ENCODE results near the gene TMEM127.
A peak's percentile ranks its signal among the peaks of the same experiment; 100 is the strongest.
"Not testable (repeated sequence)": the region's sequence is repeated elsewhere in the genome, so short reads cannot be mapped to it uniquely, and the experiment has no call there.

Gene TMEM127

GRCh38 chr2:96240341-96241038 lies 25.3 kb downstream of the TMEM127 start:
- no peak for DNase-seq

DNA sequence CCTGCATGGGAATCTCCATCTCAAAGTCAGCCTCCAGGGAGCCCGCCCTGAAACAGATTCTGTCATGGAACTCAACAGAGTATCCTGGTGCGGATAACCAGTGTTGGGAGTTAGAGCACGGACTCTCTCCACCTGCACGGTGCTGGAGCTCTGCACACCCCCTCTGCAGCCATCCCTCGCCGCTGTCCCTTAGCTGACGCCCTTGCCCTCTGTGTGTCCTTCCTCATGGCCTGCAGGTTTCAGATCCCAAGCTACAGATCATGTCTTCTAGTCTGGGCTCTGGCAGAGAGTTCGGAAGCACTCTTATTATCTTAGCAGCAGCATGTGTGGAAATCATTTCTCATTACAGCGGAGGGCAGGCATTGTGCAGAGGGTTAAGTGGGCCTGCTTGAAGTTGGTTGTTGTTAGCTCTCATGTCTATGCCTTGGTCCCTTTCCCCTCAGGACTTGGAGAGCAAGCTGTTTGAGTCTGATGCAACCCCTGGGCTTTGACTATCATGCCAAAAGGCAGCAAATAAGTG lies 26.0 kb downstream of the TMEM127 start:
- DNase-seq: no peak

- no peak for DNase-seq
Measured at GRCh38 chr2:96239091-96239490, 26.7 kb downstream of the TMEM127 start.

DNA sequence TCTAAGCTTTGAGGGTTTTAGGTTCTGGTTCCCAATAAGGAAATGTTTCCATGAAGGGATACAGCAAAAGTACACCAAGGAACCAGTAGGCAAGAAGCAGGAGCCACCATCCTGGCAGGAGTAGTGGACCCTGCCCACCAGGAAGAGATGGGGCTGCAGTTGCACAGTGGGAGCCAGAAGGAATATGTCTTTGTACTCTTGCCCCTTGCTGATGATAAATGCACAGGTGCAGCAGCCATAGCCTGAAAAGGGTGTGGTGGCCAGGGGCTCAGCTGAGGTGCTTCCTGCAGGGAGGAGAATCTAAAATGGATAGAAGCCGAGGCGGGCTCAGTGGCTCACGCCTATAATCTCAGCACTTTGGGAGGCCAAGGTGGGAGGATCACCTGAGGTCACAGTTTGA lies 27.5 kb downstream of the TMEM127 start:
- no peak for DNase-seq

- no peak for DNase-seq
Measured at GRCh38 chr2:96236882-96237281, 28.9 kb downstream of the TMEM127 start.

DNA sequence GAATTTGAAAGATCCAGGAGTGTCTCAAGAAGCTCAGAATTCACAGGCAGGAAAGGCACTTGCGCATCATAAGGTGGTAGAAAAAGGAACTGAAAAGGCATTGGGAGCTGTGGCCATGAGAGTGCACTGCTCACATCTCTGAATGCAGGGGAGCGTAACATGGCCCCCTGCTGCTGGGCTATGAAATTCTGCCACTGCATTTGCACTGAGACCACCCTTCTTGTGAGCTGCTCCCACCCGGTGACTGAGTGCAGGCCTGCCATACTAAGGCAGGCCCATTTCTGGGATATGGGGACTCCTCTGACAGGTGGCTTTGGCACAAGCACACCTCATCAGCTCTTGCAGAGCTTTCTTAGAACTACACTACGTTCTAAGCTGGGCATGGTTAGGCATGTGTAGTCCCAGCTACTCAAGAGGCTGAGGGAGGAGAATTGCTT lies 31.9 kb downstream of the TMEM127 start:
- no peak for DNase-seq

DNA sequence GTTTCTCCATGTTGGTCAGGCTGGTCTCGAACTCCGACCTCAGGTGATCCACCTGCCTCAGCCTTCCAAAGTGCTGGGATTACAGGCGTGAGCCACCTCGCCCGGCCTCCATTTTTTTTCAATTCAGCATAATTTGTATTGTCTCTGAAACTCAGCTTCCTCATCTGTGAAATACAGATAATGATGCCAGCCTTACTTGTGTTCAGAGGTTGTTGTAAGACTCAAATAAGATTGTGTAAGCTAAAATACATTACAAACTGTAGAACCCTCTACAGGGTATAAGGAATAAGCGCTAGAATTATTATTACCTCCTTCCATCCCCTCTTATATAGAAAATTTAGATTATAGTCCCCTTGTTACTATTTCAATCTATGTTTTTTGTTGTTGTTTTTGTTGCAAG lies 32.4 kb downstream of the TMEM127 start:
- DNase-seq: no peak

DNA sequence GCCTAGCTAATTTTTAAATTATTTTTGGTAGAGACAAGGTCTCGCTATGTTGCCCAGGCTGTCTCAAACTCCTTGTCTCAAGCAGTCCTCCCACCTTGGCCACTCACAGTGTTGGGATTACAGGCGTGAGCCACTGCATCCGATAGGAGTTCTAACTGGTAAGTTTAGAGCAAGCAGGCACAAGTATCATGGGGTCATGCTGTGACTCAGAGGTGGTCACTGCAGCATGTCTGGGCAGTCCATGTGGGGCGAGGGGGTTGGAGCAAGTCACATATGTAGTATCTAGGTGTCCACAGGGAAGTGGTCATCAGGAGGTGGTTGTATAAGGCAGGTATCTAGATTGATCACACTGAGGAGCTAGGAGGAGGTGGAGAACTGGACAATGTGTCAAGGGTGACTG lies 34.5 kb downstream of the TMEM127 start:
- DNase-seq: no peak

DNA sequence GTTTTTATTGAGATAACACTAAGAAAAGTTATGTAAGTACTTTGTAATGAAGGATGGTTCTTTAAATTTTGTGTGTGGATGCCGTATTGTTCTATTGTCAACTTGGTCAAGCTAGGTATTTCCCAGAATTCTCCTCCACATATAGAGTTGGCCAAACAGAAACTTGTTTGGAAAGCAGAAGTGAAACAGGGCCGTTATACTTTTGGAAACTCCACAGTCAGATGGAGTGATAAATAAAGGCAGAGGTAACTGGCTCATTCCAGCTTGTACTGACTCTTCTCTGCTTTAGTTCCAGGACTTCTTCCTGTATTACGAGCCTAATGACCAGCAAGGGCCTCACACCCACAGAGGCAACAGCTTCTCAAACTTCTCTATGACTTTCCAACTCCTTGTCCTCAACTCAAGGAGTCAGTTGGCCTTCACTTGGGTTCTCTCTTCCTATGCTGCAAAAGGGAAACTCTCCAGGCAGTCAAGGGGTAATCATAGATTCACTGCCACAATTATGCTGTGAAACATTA lies 40.7 kb downstream of the TMEM127 start:
- DNase-seq: no peak

- DNase-seq: not testable (repeated sequence)
Measured at GRCh38 chr2:96221106-96221505, 44.7 kb downstream of the TMEM127 start.

GRCh38 chr2:96219959-96220358 lies 45.8 kb downstream of the TMEM127 start:
- DNase-seq: not testable (repeated sequence)

DNA sequence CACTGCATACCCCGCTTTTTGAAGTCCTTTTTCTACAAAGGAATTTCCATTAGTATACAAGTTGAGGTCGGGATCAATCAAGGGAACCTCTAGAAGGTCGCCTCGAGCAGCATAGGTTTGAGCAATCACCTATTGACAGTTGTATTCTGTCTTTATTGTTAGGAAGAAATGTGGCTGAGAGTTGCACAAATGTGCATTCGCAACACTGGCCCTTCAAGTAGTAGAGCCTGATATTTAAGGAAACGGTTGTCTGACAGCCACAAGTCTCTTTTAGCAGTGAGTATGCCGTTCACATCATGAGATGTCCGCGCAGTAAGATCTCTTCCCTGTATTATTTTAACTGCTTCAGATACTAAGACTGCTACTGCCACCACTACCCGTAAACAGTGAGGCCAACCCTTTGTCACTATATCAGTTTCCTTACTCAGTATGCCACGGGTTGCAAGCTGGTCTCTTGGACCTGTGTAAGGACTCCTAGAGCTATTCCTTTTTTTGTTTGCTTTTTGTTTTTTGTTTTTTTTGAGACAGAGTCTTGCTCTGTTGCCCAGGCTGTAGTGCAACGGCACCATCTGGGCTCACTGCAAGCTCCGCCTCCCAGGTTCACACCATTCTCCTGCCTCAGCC lies 47.2 kb downstream of the TMEM127 start:
- no peak for DNase-seq

GRCh38 chr2:96214554-96214953 lies 51.2 kb downstream of the TMEM127 start:
- no peak for DNase-seq

- no peak for DNase-seq
Measured at GRCh38 chr2:96213379-96213778, 52.4 kb downstream of the TMEM127 start.

- no peak for DNase-seq
Measured at GRCh38 chr2:96212339-96212738, 53.5 kb downstream of the TMEM127 start.

DNA sequence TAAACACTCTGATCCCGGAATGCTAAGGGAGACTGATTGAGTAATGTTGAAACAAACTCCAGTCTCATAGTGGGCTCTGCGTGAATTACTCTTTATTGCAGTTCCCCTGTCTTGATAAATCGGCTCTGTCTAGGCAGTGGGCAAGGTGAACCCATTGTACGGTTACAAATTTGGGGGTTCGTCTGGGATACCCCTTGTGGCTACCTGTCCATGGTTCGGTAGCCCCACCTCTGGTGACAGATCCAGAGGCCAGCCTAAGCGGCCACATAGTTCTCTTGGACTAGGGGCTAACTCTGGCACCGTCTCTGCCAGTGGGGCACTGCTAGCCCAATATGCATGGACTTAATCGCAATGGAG lies 56.1 kb downstream of the TMEM127 start:
- DNase-seq: no peak

- no peak for DNase-seq
Measured at GRCh38 chr2:96209011-96209728, 56.6 kb downstream of the TMEM127 start.

GRCh38 chr2:96208143-96209010 lies 57.4 kb downstream of the TMEM127 start, which contains the start of gene STARD7:
Gene STARD7 (minus strand): TSS chr2:96208827. CDS start chr2:96208434, 393 bp downstream.
- peak; percentile 95 for DNase-seq

DNA sequence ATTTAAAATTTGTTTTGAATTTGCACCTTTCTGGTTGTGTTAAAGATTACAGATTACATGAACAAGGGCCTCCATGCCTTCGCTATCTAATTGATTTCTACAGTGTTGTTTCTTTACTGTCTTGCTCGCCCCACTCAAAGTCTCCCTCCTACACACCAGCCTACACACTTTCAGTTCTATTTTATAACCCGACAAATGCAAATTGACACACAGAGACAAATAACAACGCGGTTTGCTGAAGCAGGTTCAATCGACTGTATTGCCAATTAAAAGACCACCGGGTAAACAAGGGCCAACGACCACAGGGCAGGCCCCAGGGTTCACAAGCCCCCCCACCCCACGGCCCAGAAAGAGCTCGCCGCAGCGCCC lies 58.0 kb downstream of the TMEM127 start:
- DNase-seq: no peak

DNA sequence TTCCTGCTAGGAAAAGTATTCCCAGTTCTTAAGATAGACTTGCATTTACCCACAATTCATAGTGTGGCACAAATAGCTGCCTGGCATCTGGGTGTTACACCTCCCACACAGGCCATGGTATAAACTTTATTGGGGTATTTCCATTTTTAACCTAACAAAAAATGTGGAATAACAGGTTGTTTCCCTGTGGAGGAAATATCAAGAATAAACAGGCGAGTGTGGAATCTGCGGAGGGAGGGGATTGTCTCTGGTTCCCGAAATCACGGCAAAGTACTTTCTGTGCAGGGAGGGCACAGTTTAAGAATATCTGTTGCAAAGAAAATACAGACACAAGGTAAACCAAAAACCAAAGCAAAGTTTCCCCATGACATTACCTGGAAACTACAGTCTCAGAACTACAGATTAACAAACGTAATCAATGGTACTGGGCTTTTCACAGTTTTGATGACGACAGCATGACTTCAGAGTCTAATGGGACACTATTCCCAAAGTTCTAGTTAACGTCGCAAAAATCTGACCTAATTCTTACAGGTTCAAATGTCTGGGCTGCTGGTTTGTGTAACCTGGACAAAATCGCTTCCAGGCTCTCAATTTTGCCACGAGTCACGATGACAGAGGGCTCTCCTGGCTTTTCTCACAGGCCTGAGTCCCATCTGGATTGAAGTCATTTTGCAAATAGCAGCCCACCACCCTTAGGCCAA lies 58.6 kb downstream of the TMEM127 start:
- DNase-seq: no peak

DNA sequence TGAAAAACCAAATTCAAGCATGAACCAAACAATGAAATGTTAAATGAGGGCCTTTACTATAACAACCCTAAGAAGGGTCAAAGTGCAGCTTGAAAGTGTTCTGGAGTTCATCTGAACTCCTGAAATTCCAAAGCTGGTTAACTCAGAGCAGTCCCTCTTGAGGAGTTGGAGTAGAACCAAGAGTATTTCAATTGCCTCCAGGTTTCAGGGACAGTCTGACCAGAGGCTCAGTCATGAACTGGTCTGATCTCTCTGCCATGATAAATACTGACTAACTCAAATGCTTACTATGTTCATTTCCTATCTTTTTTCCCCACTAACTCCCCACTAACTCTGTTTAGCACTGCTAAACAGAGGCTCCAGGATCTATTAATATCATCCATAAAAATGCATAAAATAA lies 59.9 kb downstream of the TMEM127 start:
- DNase-seq: no peak
